Cardiac muscle cell (in vitro differentiated cells and primary cell): ENCODE data around the gene TCF3. TPM values are rescaled to one million over a fixed set of nuclear protein-coding genes. Genes with fewer than 3 reads are reported as not detected.

ENCODE experiments used
- DNase-seq, 2 donors: peaks; one replicate each; pipeline versions ENCODE4 v3.0.0 to v3.0.0-alpha.2; 2010 to 2017; ENCODE audit warnings: low read depth in 1 of 2, low spot score in 1 of 2
- H3K27ac ChIP-seq: fragments of 200-600 bp; sonication (generic); 2 replicates; pipeline ENCODE4 v1.5.1; 2016
- H3K27me3 ChIP-seq: fragments of 200-600 bp; sonication (generic); 2 replicates; pipeline ENCODE4 v1.6.0; 2016; ENCODE audit warnings: control low read depth
- H3K36me3 ChIP-seq: fragments of 200-600 bp; sonication (generic); 2 replicates; pipeline ENCODE4 v1.5.1; 2016; ENCODE audit warnings: control low read depth
- H3K4me1 ChIP-seq: fragments of 200-600 bp; sonication (generic); 2 replicates; pipeline ENCODE4 v1.8.1; 2017; ENCODE audit warnings: low read depth, mild to moderate bottlenecking, mixed run types
- H3K4me3 ChIP-seq: fragments of 200-600 bp; sonication (generic); 2 replicates; pipeline ENCODE4 v1.5.1; 2016; ENCODE audit warnings: mild to moderate bottlenecking
- H3K9me3 ChIP-seq: fragments of 200-600 bp; sonication (generic); 2 replicates; pipeline ENCODE4 v1.5.1; 2017; ENCODE audit warnings: low read depth, mild to moderate bottlenecking, control low read depth
- CTCF ChIP-seq: IDR thresholded peaks from 2 replicates; pipeline ENCODE4 v1.5.1; 2012; ENCODE audit warnings: low read depth, mild to moderate bottlenecking, low read length
- polyA plus RNA-seq: library from polyadenylated mRNA; unstranded; fragments of >200 nt; fragmentation: Nextera tagmentation; extraction: Ambion mirVana; gene quantifications from 2 replicates; pipeline ENCODE4 v1.2.1, GENCODE V29; 2016
- total RNA-seq: library from RNA; depleted of rRNA; stranded (reverse); fragments of >200 nt; gene quantifications from 2 replicates; pipeline ENCODE4 v1.2.3, GENCODE V29; 2016

TCF3 gene
- total and polyA plus RNA-seq, 2 experiments from 2014 or later: 110 to 281 TPM

DNA sequence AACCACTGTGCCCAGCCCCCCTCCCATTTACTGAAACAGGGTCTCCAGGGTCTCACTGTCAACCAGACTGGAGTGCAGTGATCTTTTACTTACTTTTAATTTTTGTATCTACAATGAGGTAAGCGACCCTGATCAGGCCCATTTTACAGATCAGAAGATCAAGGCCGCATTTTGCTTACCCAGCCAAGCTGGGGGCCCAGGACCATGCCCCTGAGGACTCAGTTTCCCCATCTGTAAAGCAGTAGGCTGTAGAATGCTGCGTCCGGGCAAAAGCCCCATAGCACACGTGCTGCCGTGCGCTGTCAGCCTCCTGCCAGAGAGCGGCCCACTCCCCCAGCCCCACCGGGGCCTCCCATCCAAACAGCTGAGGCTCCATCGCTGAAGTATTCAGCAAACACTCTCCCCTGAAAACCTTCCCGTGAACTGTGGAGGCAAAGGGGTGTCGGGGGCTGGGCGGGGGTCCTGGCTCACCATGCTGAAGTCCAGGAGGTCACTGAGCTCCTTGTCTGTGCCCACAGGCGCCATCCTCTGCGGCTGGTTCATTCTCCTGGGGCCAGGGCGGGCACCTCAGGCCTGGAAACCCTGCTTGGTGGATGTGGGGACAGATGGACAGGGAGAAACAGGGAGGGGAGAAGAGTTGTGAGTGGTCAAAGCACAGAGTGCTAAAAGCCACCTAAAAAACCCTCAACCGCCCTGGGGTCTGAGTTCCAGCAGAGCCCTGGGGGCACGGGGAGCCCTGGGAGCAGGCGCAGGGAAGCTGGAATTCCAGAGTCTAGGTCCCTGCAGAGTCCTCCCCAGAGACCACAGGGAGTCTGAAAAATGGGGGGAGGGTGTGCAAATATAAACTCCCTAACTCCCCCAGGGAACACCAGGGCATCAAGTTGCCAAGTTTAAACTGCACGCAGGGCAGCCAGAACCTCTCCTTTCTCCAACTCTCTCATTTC lies 2.4 kb downstream of the TCF3 start:
- no peak for DNase-seq
- Histone ChIP-seq H3K4me3 (peak overlapping the region; percentile 100), H3K27me3 (no peaks in the 10 kb centered on the region), H3K9me3 (no peaks in the 10 kb centered on the region), H3K36me3 (no peaks in the 10 kb centered on the region), H3K4me1 (no peaks in the 10 kb centered on the region), H3K27ac (no peak overlapping the region)
- no peak for TF ChIP-seq CTCF

- H3K27me3 ChIP-seq: no peaks in the 10 kb centered on the region
- H3K36me3 ChIP-seq: no peaks in the 10 kb centered on the region
- no peak for DNase-seq
- H3K9me3 ChIP-seq: no peaks in the 10 kb centered on the region
- TF ChIP-seq CTCF: no peak
- H3K4me3 ChIP-seq: no peak overlapping the region
- H3K27ac ChIP-seq: no peak overlapping the region
- H3K4me1 ChIP-seq: no peaks in the 10 kb centered on the region
These were observed 3.4 kb downstream of the TCF3 start for GRCh38 chr19:1648920-1649541.

GRCh38 chr19:1648459-1648849 lies 4.0 kb downstream of the TCF3 start:
- TF ChIP-seq CTCF: no peak
- no peaks in the 10 kb centered on the region for H3K9me3 ChIP-seq
- no peaks in the 10 kb centered on the region for H3K36me3 ChIP-seq
- no peak overlapping the region for H3K27ac ChIP-seq
- H3K4me1 ChIP-seq: no peaks in the 10 kb centered on the region
- no peak for DNase-seq
- H3K27me3 ChIP-seq: no peaks in the 10 kb centered on the region
- H3K4me3 ChIP-seq: no peak overlapping the region

- TF ChIP-seq CTCF: no peak
- no peaks in the 10 kb centered on the region for H3K9me3 ChIP-seq
- no peaks in the 10 kb centered on the region for H3K27me3 ChIP-seq
- no peaks in the 10 kb centered on the region for H3K36me3 ChIP-seq
- H3K27ac ChIP-seq: no peak overlapping the region
- no peak overlapping the region for H3K4me3 ChIP-seq
- H3K4me1 ChIP-seq: no peaks in the 10 kb centered on the region
- no peak for DNase-seq
These were observed 4.6 kb downstream of the TCF3 start for GRCh38 chr19:1647501-1648458.
